ENCODE data around the gene NCBP2. TPM values are rescaled to one million over a fixed set of nuclear protein-coding genes. Genes with fewer than 3 reads are reported as not detected.

NCBP2 gene
- total RNA-seq (2012; rRNA removed): 53.3 and 54.0 TPM in 2 replicates

DNA sequence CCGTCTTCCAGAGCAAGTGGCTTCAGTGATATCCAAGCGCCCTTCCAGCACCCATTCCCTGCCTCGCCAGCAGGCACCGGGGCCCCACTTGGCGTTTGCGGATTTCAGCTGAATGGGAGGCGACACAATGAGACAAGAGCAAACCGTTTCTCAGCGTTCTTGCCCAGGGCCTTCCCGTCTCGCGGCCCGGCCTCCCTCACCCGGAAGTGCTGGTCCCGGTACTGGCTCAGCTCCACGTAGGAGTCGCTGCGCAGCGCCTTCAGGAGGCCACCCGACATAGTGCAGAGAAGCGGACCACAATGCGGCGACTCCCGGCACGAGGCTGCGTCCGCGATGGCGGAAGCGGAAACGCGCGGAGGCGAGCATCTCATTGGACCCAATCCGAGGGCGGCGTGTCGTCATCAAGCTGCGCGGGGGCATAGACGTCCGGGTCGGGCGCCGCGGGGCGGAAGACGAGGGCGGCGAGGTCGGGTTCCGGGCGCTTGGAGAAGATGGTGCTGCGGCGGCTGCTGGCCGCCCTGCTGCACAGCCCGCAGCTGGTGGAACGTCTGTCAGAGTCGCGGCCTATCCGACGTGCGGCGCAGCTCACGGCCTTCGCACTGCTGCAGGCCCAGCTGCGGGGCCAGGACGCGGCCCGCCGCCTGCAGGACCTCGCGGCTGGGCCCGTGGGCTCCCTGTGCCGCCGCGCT lies at the start of gene NCBP2:
TSS of gene NCBP2 (minus strand) at position 303 of the 689 bp plus-strand sequence. CDS start at position 278, 25 bp downstream.
- Histone ChIP-seq H3K36me3 (ENCODE audit: insufficient read depth, low read length) (peaks cover 19% of the 10 kb centered on the region), H3K4me2 (ENCODE audit: low read length) (peak within 1 kb of the TSS; percentile 98), H3K9me3 (replicated peaks; ENCODE audit: low read length) (no peaks in the 10 kb centered on the region)

DNA sequence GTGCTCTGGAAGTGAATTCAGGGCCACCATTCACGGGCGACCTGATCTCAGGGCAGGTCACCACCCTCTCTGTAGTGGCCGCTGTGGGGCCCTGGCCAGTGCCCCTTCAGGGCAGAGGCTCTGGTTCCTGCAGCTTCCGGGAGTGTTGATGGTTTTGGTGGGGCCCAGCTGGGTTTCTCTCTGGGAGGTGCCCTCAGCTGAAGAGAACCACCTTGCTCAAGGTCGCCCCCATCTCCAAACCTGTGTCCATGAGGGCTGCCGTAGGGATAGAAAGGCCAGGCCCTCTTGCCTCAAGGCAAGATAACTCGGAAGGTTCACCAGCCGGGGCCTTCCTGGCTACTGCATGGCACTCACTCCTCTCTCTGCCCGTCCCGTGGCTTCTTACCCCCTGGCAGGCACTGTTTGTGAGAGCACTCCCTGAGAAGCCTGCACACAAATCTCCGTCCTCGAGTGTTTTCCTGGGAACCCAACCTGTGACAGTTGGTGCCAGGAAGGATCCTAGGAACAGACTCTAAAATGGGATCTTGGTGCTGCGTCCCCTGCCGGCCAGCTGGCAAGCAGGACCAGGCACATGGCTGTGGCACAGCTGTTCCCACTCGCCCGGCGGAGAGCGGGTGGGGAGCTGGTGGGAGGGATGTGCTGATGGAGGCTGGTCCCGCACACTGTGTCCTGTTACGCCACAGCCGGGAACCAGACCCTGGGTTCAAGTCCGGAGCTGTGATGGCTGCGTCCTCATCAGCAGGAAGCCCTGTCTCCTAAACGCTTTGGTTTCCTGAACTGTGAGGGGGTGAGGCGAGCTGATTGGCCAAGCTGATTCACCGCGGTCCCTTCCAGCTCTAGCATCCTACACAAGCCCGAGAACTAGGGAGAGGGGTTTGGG lies 49.5 kb upstream of the NCBP2 start:
- no peak overlapping the region for H3K4me3 ChIP-seq (ENCODE audit: low read length)

More for the DNA sequence above, at the start of gene NCBP2:
- H3K4me1 ChIP-seq (ENCODE audit: control insufficient read depth, insufficient read depth, low read length): peaks cover 16% of the 10 kb centered on the region
- H3K9ac ChIP-seq (ENCODE audit: low read depth, low read length): peak within 1 kb of the TSS; percentile 96
- H3K27me3 ChIP-seq (ENCODE audit: control insufficient read depth, insufficient read depth, low read length): no peaks in the 10 kb centered on the region
- H3K4me3 ChIP-seq (ENCODE audit: low read length): peak within 1 kb of the TSS; percentile 82

DNA sequence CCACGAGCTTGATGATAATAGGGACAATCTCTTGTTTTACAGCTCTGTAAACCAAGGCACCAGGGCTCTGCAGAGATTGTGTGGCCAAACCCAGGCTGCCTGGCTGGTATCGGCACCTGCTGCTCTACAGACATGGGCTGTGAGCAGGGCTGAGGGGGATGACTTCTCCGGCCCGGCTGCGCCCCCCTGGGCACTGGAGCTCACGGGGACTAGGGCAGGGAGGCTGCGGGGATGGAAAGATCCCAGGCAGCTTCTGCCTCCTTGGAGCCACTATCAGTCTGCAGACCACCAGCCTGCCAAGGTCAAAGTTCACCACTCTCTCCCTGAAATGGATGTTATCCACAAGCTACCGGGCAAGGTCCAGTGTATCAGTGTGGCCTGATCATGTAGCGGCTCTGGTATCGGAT lies 48.3 kb upstream of the NCBP2 start:
- Histone ChIP-seq H3K36me3 (ENCODE audit: insufficient read depth, low read length) (no peaks in the 10 kb centered on the region), H3K9ac (ENCODE audit: low read depth, low read length) (no peak overlapping the region), H3K4me2 (ENCODE audit: low read length) (no peak overlapping the region), H3K9me3 (replicated peaks; ENCODE audit: low read length) (no peaks in the 10 kb centered on the region), H3K27me3 (ENCODE audit: control insufficient read depth, insufficient read depth, low read length) (peaks cover 40% of the 10 kb centered on the region), H3K4me3 (ENCODE audit: low read length) (no peak overlapping the region), H3K4me1 (ENCODE audit: control insufficient read depth, insufficient read depth, low read length) (no peaks in the 10 kb centered on the region)

More for the DNA sequence above, 49.5 kb upstream of the NCBP2 start:
- Histone ChIP-seq H3K9ac (ENCODE audit: low read depth, low read length) (no peak overlapping the region), H3K9me3 (replicated peaks; ENCODE audit: low read length) (no peaks in the 10 kb centered on the region), H3K4me2 (ENCODE audit: low read length) (no peak overlapping the region), H3K27me3 (ENCODE audit: control insufficient read depth, insufficient read depth, low read length) (peaks cover 36% of the 10 kb centered on the region), H3K36me3 (ENCODE audit: insufficient read depth, low read length) (no peaks in the 10 kb centered on the region), H3K4me1 (ENCODE audit: control insufficient read depth, insufficient read depth, low read length) (no peaks in the 10 kb centered on the region)

DNA sequence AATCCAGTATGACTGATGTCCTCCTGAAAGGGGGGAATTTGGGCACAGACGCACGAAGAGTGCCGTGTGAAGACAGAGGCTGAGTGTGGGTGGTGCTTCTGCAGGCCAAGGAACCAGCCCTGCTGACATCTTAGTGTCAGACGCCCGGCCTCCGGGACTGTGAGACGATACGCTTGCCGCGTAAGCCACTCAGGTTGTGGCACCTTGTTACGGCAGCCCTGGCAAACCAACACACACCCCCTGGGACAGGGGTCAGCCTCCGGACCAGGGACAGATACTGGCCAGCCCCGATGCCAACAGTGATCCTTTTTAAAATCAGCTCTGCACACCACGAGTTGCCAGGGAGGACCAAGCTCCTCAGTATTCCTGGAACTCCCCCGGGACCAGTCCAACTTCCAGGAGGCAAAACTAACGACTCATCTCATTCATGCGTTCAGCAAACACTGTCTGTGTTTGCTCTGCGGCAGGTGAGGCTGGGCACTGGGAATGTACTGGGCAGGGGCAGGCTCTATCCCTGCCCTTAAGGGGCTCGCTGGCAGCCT lies 47.5 kb upstream of the NCBP2 start:
- no peaks in the 10 kb centered on the region for H3K4me1 ChIP-seq (ENCODE audit: control insufficient read depth, insufficient read depth, low read length)

DNA sequence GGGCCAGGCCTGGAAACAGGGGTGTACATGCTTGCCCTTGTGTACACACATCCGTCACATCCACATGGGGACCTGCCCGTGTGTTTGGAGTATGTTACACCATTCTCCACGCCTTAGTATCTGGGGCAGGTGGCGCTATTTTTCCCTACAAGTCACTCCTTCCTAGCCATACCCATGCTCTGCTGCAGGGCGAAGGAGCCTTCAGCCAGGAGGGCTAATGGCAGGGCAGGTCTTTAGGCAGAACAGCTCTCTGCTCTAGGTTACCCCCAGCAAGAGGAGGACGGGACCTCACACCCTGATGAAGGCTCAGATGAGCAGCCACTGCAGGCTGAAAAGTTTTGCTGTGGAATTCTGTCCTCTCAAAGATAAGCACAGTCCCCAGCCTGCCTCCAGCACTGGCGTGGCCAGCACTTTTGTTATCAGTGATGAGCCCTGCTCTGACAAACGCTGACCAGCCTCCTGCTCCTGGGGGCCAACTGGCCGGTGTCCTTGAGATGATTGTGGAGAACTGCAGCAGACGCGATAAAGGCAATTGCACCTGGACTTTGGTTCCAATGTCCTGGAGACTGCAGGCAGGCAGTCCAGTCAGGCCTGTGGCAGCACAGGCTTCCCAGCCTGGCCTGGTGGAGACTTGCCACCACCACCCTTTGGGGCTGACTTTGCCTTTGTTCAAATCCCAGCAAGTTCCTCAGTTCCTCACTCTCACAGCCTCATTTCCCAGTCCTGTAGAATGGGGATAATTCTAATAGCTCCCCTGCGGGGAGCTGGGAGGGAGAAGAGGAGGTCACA lies 46.1 kb upstream of the NCBP2 start:
- Histone ChIP-seq H3K27me3 (ENCODE audit: control insufficient read depth, insufficient read depth, low read length) (peaks cover 47% of the 10 kb centered on the region), H3K4me2 (ENCODE audit: low read length) (no peak overlapping the region), H3K4me1 (ENCODE audit: control insufficient read depth, insufficient read depth, low read length) (no peaks in the 10 kb centered on the region), H3K4me3 (ENCODE audit: low read length) (no peak overlapping the region), H3K9me3 (replicated peaks; ENCODE audit: low read length) (peaks cover 2% of the 10 kb centered on the region), H3K9ac (ENCODE audit: low read depth, low read length) (no peak overlapping the region), H3K36me3 (ENCODE audit: insufficient read depth, low read length) (no peaks in the 10 kb centered on the region)

More for the DNA sequence above, 47.5 kb upstream of the NCBP2 start:
- no peaks in the 10 kb centered on the region for H3K9me3 ChIP-seq (replicated peaks; ENCODE audit: low read length)
- H3K4me2 ChIP-seq (ENCODE audit: low read length): no peak overlapping the region
- H3K36me3 ChIP-seq (ENCODE audit: insufficient read depth, low read length): no peaks in the 10 kb centered on the region
- H3K4me3 ChIP-seq (ENCODE audit: low read length): no peak overlapping the region
- no peak overlapping the region for H3K9ac ChIP-seq (ENCODE audit: low read depth, low read length)
- H3K27me3 ChIP-seq (ENCODE audit: control insufficient read depth, insufficient read depth, low read length): peaks cover 44% of the 10 kb centered on the region

DNA sequence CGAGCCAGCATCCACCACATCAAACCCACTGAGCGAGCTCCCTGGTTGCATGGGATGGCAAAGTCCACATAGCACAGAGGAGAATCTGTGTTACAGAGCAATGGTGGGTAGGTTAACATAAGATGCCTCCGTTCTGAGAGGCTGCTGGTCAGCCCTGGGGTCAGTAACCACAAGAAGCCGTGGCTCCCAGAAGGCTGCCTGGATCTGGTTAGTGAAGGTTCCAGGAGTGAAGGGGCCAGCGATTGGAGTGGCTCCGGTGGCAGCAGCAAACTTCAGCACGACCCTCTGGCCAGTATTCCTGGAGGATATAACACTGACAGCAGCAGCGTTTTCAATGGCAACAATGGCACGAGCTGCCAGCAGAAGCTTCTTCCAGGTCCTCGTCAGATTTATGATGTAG lies 44.7 kb upstream of the NCBP2 start:
- H3K9ac ChIP-seq (ENCODE audit: low read depth, low read length): no peak overlapping the region
- peaks cover 6% of the 10 kb centered on the region for H3K9me3 ChIP-seq (replicated peaks; ENCODE audit: low read length)
- no peaks in the 10 kb centered on the region for H3K4me1 ChIP-seq (ENCODE audit: control insufficient read depth, insufficient read depth, low read length)
- H3K4me2 ChIP-seq (ENCODE audit: low read length): no peak overlapping the region
- no peak overlapping the region for H3K4me3 ChIP-seq (ENCODE audit: low read length)
- H3K36me3 ChIP-seq (ENCODE audit: insufficient read depth, low read length): no peaks in the 10 kb centered on the region
- peaks cover 51% of the 10 kb centered on the region for H3K27me3 ChIP-seq (ENCODE audit: control insufficient read depth, insufficient read depth, low read length)

DNA sequence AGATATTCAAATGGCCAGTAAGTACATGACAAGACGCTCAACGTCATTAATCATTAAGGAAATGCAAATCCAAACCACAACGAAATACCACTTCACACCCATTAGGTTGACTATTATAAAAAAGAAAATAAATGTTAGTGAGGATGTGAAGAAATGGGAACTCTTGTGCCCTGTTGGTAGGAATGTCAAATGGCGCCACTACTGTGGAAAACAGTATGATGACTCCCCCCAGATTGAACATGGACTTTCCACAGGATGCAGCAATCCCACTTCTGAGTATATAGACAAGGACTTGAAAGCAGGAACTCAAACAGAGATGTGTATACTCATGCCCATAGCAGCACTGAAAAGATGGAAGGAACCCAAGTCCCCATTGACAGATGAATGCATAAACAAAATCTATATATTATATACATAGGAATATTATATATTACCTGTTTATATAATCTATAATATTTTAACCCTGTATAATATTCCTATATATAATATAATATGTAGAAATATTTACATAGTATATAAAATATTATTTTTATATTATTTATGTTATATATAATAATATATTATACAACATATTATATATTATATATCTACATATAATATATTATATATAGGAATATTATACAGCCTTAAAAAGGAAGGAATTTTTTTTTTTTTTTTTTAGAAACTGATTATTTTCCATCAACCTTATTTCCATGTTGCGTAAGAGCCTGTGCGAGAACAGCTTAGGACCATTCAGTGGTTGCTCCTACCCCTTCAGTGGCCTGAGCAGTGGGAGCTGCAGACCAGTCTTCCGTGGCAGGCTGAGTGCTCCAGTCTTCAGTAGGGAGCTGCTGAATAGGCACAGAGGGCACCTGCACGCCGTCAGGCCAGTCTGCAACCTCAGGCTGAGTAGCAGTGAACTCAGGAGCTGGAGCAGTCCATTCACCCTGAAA lies 43.9 kb upstream of the NCBP2 start:
- no peak overlapping the region for H3K4me3 ChIP-seq (ENCODE audit: low read length)
- no peaks in the 10 kb centered on the region for H3K36me3 ChIP-seq (ENCODE audit: insufficient read depth, low read length)
- H3K9ac ChIP-seq (ENCODE audit: low read depth, low read length): no peak overlapping the region
- H3K4me1 ChIP-seq (ENCODE audit: control insufficient read depth, insufficient read depth, low read length): no peaks in the 10 kb centered on the region
- H3K9me3 ChIP-seq (replicated peaks; ENCODE audit: low read length): peaks cover 6% of the 10 kb centered on the region
- peaks cover 51% of the 10 kb centered on the region for H3K27me3 ChIP-seq (ENCODE audit: control insufficient read depth, insufficient read depth, low read length)
- no peak overlapping the region for H3K4me2 ChIP-seq (ENCODE audit: low read length)

DNA sequence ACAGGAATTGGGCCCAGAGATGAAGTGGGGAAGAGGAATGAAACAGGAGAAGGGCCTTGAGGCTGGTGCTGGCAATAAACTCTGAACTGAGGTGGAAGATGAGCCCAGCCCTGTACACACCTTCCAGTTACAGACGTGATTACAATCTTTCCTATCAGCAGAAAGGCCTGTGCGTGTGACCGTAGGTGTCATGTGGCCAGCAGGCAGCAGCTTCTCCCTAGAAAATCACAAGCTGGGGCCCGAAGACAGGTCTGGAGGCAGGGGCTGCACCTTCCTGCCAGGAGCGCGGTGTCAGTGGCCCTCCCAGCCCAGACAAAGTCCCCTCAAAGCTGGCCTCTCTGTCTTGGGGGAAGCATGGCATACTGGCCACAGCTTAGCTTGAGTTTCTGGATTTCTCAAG lies 43.0 kb upstream of the NCBP2 start:
- H3K9me3 ChIP-seq (replicated peaks; ENCODE audit: low read length): peaks cover 6% of the 10 kb centered on the region
- no peak overlapping the region for H3K4me3 ChIP-seq (ENCODE audit: low read length)
- H3K27me3 ChIP-seq (ENCODE audit: control insufficient read depth, insufficient read depth, low read length): peaks cover 51% of the 10 kb centered on the region
- H3K9ac ChIP-seq (ENCODE audit: low read depth, low read length): no peak overlapping the region
- no peak overlapping the region for H3K4me2 ChIP-seq (ENCODE audit: low read length)
- no peaks in the 10 kb centered on the region for H3K4me1 ChIP-seq (ENCODE audit: control insufficient read depth, insufficient read depth, low read length)
- H3K36me3 ChIP-seq (ENCODE audit: insufficient read depth, low read length): no peaks in the 10 kb centered on the region

DNA sequence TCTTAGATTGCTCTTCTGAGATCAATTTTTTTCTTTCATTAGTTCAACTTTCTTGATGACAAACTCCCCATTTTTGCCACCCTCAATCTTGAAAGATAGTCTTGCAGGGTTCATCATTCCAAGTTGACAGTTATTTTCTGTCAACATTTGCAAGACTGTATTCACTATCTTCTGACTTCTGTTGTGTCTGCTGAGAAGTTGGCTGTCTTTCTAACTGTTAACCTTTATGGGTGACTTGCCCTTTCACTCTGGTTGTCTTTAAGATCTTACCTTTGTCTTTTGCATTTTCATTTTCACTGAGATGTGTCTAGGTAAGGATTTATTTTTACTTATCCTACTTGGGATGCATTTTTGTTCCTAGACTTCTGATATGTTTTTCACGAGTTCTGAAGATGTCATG lies 40.9 kb upstream of the NCBP2 start:
- H3K36me3 ChIP-seq (ENCODE audit: insufficient read depth, low read length): no peaks in the 10 kb centered on the region
- peaks cover 33% of the 10 kb centered on the region for H3K27me3 ChIP-seq (ENCODE audit: control insufficient read depth, insufficient read depth, low read length)
- no peak overlapping the region for H3K4me2 ChIP-seq (ENCODE audit: low read length)
- no peak overlapping the region for H3K9ac ChIP-seq (ENCODE audit: low read depth, low read length)
- no peak overlapping the region for H3K4me3 ChIP-seq (ENCODE audit: low read length)
- no peaks in the 10 kb centered on the region for H3K4me1 ChIP-seq (ENCODE audit: control insufficient read depth, insufficient read depth, low read length)
- peaks cover 6% of the 10 kb centered on the region for H3K9me3 ChIP-seq (replicated peaks; ENCODE audit: low read length)

DNA sequence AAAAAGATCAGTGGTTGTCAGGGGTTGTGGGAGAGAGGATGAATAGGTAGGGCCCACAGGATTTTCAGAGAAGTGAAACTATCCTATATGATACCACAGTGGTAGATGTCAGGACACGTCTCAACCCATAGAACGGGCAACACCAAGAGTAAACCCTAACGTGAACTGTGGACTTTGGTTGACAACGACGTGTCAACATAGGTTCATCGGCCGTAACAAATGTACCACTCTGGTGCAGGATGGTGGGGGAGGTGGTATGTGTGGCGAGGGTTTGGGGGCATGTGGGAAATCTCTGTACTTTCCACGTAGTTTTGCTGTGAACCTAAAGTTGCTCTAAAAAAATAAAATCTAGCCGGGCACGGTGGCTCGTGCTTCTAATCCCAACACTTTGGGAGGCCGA lies 39.3 kb upstream of the NCBP2 start:
- Histone ChIP-seq H3K4me3 (ENCODE audit: low read length) (no peak overlapping the region), H3K9ac (ENCODE audit: low read depth, low read length) (no peak overlapping the region), H3K36me3 (ENCODE audit: insufficient read depth, low read length) (no peaks in the 10 kb centered on the region), H3K9me3 (replicated peaks; ENCODE audit: low read length) (peaks cover 6% of the 10 kb centered on the region), H3K4me1 (ENCODE audit: control insufficient read depth, insufficient read depth, low read length) (no peaks in the 10 kb centered on the region), H3K27me3 (ENCODE audit: control insufficient read depth, insufficient read depth, low read length) (peaks cover 18% of the 10 kb centered on the region), H3K4me2 (ENCODE audit: low read length) (no peak overlapping the region)
